HG02610 (cell line): ENCODE measurements around the gene CCNY.
"Not testable (repeated sequence)": the region's sequence is repeated elsewhere in the genome, so short reads cannot be mapped to it uniquely, and the experiment has no call there.

ENCODE experiments used
- ATAC-seq: cut with Tn5 transposase; IDR thresholded peaks from one replicate; pipeline ENCODE4 v1.9.1; 2021; ENCODE audit warnings: mild to moderate bottlenecking, moderate library complexity; ENCODE audit not compliant: unreplicated experiment

The CCNY gene

GRCh38 chr10:35336084-35336831, at the start of gene CCNY:
Gene CCNY (plus strand): TSS chr10:35336509. CDS start chr10:35337054, 545 bp downstream.
- peak; percentile 63 for ATAC-seq

GRCh38 chr10:35289198-35289597, 47.1 kb upstream of the CCNY start:
- no peak for ATAC-seq

- no peak for ATAC-seq
These were observed 41.8 kb upstream of the CCNY start for GRCh38 chr10:35294506-35294905.

GRCh38 chr10:35299016-35299415, 37.3 kb upstream of the CCNY start:
- ATAC-seq: no peak

GRCh38 chr10:35300063-35300699, 36.1 kb upstream of the CCNY start:
- peak; percentile 89 for ATAC-seq

GRCh38 chr10:35304649-35305048, 31.7 kb upstream of the CCNY start:
- ATAC-seq: no peak

- no peak for ATAC-seq
These were observed 29.5 kb upstream of the CCNY start for GRCh38 chr10:35306852-35307251.

- no peak for ATAC-seq
These were observed 29.0 kb upstream of the CCNY start for GRCh38 chr10:35307297-35307696.

- ATAC-seq: no peak
These were observed 27.5 kb upstream of the CCNY start for GRCh38 chr10:35308809-35309208.

- ATAC-seq: not testable (repeated sequence)
These were observed 22.2 kb upstream of the CCNY start for GRCh38 chr10:35314142-35314541.

- ATAC-seq: not testable (repeated sequence)
These were observed 21.1 kb upstream of the CCNY start for GRCh38 chr10:35315235-35315634.

- peak; percentile 73 for ATAC-seq
These were observed 19.9 kb upstream of the CCNY start for GRCh38 chr10:35316218-35316967.

- ATAC-seq: no peak
These were observed 17.8 kb upstream of the CCNY start for GRCh38 chr10:35318551-35318950.

GRCh38 chr10:35320341-35320740, 16.0 kb upstream of the CCNY start:
- ATAC-seq: no peak

- ATAC-seq: no peak
These were observed 13.7 kb upstream of the CCNY start for GRCh38 chr10:35322636-35323035.

- ATAC-seq: no peak
These were observed 12.1 kb upstream of the CCNY start for GRCh38 chr10:35324196-35324595.

GRCh38 chr10:35326466-35327235, 9.7 kb upstream of the CCNY start:
- no peak for ATAC-seq

- no peak for ATAC-seq
These were observed 8.4 kb upstream of the CCNY start for GRCh38 chr10:35327790-35328403.

- no peak for ATAC-seq
These were observed 7.8 kb upstream of the CCNY start for GRCh38 chr10:35328404-35329037.

- no peak for ATAC-seq
These were observed 6.8 kb upstream of the CCNY start for GRCh38 chr10:35329520-35329919.
